Measurements from ENCODE around the gene SRD5A3. TPM values are rescaled to one million over a fixed set of nuclear protein-coding genes. Genes with fewer than 3 reads are reported as not detected.

The SRD5A3 gene
- 23.9 to 31.4 TPM (median 29.0 TPM) in 3 replicates for total RNA-seq
- long read RNA-seq, full-length matches to known transcripts: 48 of 63 reads
- long read RNA-seq, partial matches to known transcripts: 0 of 63 reads
- long read RNA-seq, other reads (novel, unspliced or antisense): 15 of 63 reads

GRCh38 chr4:55345980-55346850 is at the start of gene SRD5A3:
TSS of gene SRD5A3 (plus strand) at chr4:55346242. CDS start at chr4:55346337, 95 bp downstream.
- H3K4me3 Mint-ChIP-seq (ENCODE audit: unreplicated experiment): peak within 1 kb of the TSS; percentile 90
- peak; percentile 100 for TF ChIP-seq CTCF (IDR thresholded peaks at IDR 0.05)
- no peaks in the 10 kb centered on the region for H3K27me3 Mint-ChIP-seq (ENCODE audit: low read depth)
- H3K4me1 Mint-ChIP-seq (ENCODE audit: low read depth): peaks cover 23% of the 10 kb centered on the region
- H3K36me3 Mint-ChIP-seq (ENCODE audit: low read depth): no peaks in the 10 kb centered on the region
- DNase-seq (ENCODE audit: low spot score): no peak
- H3K9me3 Mint-ChIP-seq (ENCODE audit: low read depth): no peaks in the 10 kb centered on the region
- H3K27ac Mint-ChIP-seq (ENCODE audit: unreplicated experiment): peak within 1 kb of the TSS; percentile 93

GRCh38 chr4:55297346-55297745 is 48.7 kb upstream of the SRD5A3 start:
- Mint-ChIP-seq H3K4me3 (ENCODE audit: unreplicated experiment) (no peak overlapping the region), H3K27ac (ENCODE audit: unreplicated experiment) (no peak overlapping the region), H3K9me3 (ENCODE audit: low read depth) (peaks cover 7% of the 10 kb centered on the region), H3K4me1 (ENCODE audit: low read depth) (peaks cover 26% of the 10 kb centered on the region), H3K27me3 (ENCODE audit: low read depth) (peaks cover 2% of the 10 kb centered on the region), H3K36me3 (ENCODE audit: low read depth) (peaks cover 5% of the 10 kb centered on the region)
- TF ChIP-seq CTCF (IDR thresholded peaks at IDR 0.05): no peak
- no peak for DNase-seq (ENCODE audit: low spot score)

- Mint-ChIP-seq H3K4me3 (ENCODE audit: unreplicated experiment) (no peak overlapping the region), H3K27ac (ENCODE audit: unreplicated experiment) (peak overlapping the region; percentile 91)
Observed at GRCh38 chr4:55303760-55304165, 42.3 kb upstream of the SRD5A3 start.

GRCh38 chr4:55304303-55304702 is 41.7 kb upstream of the SRD5A3 start:
- Mint-ChIP-seq H3K36me3 (ENCODE audit: low read depth) (peaks cover 3% of the 10 kb centered on the region), H3K27me3 (ENCODE audit: low read depth) (peaks cover 2% of the 10 kb centered on the region)

More at GRCh38 chr4:55303760-55304165, 42.3 kb upstream of the SRD5A3 start:
- H3K27me3 Mint-ChIP-seq (ENCODE audit: low read depth): peaks cover 2% of the 10 kb centered on the region
- DNase-seq (ENCODE audit: low spot score): no peak
- TF ChIP-seq CTCF (IDR thresholded peaks at IDR 0.05): no peak
- peaks cover 3% of the 10 kb centered on the region for H3K36me3 Mint-ChIP-seq (ENCODE audit: low read depth)
- peaks cover 13% of the 10 kb centered on the region for H3K4me1 Mint-ChIP-seq (ENCODE audit: low read depth)
- H3K9me3 Mint-ChIP-seq (ENCODE audit: low read depth): peaks cover 2% of the 10 kb centered on the region

More at GRCh38 chr4:55304303-55304702, 41.7 kb upstream of the SRD5A3 start:
- Mint-ChIP-seq H3K4me3 (ENCODE audit: unreplicated experiment) (no peak overlapping the region), H3K9me3 (ENCODE audit: low read depth) (peaks cover 2% of the 10 kb centered on the region), H3K27ac (ENCODE audit: unreplicated experiment) (peak overlapping the region; percentile 91), H3K4me1 (ENCODE audit: low read depth) (peaks cover 13% of the 10 kb centered on the region)
- TF ChIP-seq CTCF (IDR thresholded peaks at IDR 0.05): no peak
- DNase-seq (ENCODE audit: low spot score): no peak
